GM12891 (cell line): ENCODE measurements around the gene INMT.

Experiments used
- POLR2A ChIP-seq: IDR thresholded peaks from 2 replicates; pipeline ENCODE4 v1.6.1; 2011; ENCODE audit warnings: low read depth, low read length, control low read depth
- POLR2AphosphoS5 ChIP-seq: IDR thresholded peaks from 2 replicates; pipeline ENCODE4 v1.6.1; 2011; ENCODE audit warnings: low read depth, low read length, control low read depth
- POU2F2 ChIP-seq: IDR thresholded peaks from 2 replicates; pipeline ENCODE4 v1.6.1; 2011; ENCODE audit warnings: low read depth, mild to moderate bottlenecking, control low read depth, low read length, moderate library complexity
- SPI1 ChIP-seq: IDR thresholded peaks from 2 replicates; pipeline ENCODE4 v1.6.1; 2011; ENCODE audit warnings: low read depth, low read length, control low read depth
- TAF1 ChIP-seq: IDR thresholded peaks from 2 replicates; pipeline ENCODE4 v1.6.1; 2011; ENCODE audit warnings: low read depth, low read length, control low read depth

DNA sequence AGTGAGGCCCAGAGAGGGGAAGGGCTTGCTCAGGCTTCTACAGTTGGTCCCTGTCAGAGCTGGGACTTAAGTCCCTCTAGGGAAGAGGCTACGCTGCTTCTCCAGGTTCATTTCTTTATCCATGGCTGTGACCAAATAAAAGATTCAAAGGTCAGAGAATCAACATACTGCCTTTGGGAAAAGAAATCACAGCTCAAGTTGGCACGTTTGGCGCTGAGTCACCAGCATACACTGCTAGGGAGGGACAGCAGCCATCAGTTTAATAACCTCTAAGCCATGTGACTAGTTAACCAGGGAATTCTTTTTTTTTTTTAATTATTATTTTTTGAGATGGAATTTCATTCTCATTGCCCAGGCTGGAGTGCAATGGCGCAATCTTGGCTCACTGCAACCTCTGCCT, 41.3 kb upstream of the INMT start:
- TF ChIP-seq SPI1 (no peak), POLR2A (no peak), POLR2AphosphoS5 (no peak), POU2F2 (no peak), TAF1 (no peak)
